Thyroid gland (tissue), 4 donors: ENCODE measurements around the gene AMFR.

Experiments used
- POLR2A ChIP-seq, 2 donors: fragments of 450-650 bp; IDR thresholded peaks; one replicate each; pipeline ENCODE4 v1.6.1; 2017; ENCODE audit warnings: antibody characterized with exemption in 2 of 2, mild to moderate bottlenecking in 2 of 2, moderate library complexity in 1 of 2
- TF ChIP-seq, protein P1 (sequence below), 6 experiments: fragments of 200-600 bp in 3 of 6; fragments of 450-650 bp in 3 of 6; sonication (generic) in 3 of 6; IDR thresholded peaks; one replicate each; pipeline ENCODE4 v1.5.1; 2016 to 2019; ENCODE audit warnings: antibody characterized with exemption in 6 of 6, mild to moderate bottlenecking in 2 of 6, inconsistent platforms in 1 of 6, moderate library complexity in 1 of 6

DNA sequence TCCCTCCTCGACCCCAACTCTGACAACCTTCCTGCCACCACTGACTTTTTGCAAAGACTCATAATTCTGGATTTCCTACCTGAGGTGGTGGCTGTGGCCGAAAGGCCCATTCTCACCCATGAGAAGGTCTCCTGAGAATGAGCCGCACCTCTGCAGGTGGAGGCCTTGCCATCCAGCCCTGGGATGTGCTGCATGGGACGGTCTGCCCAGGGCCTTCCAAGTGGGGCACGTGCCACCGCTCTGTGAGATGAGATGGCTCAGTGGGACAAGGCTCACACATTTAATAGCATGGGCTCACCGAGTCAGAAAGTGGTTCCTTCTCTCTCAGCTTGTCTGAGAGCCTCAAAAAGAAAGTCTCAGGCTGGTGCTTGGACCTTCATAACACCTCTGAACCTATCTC is 112.8 kb downstream of the AMFR start:
- TF ChIP-seq, protein P1, sequence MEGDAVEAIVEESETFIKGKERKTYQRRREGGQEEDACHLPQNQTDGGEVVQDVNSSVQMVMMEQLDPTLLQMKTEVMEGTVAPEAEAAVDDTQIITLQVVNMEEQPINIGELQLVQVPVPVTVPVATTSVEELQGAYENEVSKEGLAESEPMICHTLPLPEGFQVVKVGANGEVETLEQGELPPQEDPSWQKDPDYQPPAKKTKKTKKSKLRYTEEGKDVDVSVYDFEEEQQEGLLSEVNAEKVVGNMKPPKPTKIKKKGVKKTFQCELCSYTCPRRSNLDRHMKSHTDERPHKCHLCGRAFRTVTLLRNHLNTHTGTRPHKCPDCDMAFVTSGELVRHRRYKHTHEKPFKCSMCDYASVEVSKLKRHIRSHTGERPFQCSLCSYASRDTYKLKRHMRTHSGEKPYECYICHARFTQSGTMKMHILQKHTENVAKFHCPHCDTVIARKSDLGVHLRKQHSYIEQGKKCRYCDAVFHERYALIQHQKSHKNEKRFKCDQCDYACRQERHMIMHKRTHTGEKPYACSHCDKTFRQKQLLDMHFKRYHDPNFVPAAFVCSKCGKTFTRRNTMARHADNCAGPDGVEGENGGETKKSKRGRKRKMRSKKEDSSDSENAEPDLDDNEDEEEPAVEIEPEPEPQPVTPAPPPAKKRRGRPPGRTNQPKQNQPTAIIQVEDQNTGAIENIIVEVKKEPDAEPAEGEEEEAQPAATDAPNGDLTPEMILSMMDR (IDR thresholded peaks at IDR 0.05), result no peak
- no peak for TF ChIP-seq POLR2A (IDR thresholded peaks at IDR 0.05)
